ENCODE data around the gene PCTP. TPM values are rescaled to one million over a fixed set of nuclear protein-coding genes. Genes with fewer than 3 reads are reported as not detected.

Gene PCTP
- 33.9 and 37.0 TPM in 2 replicates for total RNA-seq

DNA sequence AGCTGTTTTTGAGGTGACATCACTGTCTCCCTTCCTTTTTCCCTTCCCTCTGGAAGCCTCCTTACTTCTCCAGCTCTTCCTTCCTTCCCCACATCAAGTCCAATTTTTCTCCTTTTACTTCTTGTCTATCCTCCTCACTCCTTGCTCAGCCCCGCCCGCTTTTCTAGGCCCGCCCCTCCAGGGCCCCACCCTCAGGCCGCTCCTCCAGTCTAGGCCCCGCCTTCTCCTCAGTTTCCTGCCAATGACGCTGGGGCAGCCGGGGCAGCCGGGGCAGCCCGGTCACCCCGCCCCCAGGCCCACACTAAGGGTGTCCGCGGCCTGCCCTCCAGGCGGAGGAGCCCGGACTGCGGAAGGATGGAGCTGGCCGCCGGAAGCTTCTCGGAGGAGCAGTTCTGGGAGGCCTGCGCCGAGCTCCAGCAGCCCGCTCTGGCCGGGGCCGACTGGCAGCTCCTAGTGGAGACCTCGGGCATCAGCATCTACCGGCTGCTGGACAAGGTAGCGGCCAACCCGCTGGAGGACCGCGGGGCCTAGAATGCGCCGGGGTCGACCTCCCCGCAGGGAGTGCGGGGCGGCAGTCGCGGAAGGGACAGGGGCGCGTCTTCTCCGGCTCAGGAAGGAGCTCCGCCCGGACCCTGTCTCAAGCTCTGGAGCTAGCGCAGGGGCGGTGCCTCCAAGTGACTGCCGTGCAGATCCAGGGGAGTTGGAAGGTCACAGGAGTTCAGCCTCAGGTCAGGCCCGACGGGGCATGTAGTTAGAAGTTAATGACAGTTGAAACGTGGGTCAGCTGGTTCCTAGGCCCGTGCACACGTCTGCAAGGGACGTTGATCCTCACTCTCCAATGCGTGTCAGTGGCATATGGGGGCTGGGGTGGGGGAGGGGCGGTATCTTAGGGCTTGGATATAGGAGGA, at the start of gene PCTP:
Gene PCTP, plus strand, starts transcription at position 302 of the 908 bp plus-strand sequence. Its CDS starts 53 bp downstream, at position 355.

DNA sequence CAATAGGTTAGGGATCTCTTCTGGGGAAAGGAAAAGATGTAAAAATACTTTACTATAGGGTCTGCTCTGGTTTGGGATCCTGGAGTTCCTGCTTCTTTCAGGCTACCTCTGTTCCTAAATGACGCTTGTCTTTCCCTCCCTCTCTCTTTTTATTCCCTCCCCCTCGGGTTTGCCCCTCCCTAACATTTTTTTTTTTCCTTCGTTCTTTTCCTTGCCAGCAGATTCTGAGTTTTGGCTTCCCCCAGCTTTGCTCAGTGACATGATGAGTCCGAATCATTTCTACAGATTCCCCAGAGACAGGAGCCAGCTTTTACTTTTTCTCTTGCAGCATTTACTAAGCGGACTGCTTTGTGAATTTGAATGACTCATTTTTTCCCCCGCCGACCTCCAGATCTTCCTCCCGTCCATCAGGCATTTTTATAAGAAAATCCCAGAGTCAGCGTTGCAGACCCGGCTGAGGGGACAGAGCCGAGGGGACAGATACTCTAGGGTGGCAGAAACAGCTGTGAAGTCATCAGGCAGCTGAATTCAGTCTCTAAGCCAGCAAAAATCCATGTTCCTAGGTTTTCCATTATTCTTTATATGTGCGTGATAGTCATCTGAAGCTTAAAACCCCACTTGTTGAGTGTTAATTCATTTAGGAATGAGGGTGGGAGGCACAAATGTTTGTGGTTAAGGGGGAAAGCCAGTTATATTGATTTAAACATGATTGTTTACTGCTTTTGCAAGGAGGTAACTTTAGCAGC, 27.9 kb upstream of the PCTP start, which contains the start of gene TMEM100:
Gene TMEM100, minus strand, starts transcription at position 123 of the 746 bp plus-strand sequence. CDS start 1,794 bp downstream, outside the sequence.

Other genes starting within 250 kb of the PCTP start
- gene SMIM36, start 239.6 kb upstream of the PCTP start, total RNA-seq, result not detected in 2 replicates
- 0.97 and 4.9 TPM in 2 replicates for gene TMEM100, start 28.2 kb upstream of the PCTP start, total RNA-seq